H4 (cell line): ENCODE data around the gene EIF2S1. TPM values are rescaled to one million over a fixed set of nuclear protein-coding genes. Genes with fewer than 3 reads are reported as not detected.
"Not testable (repeated sequence)": the region's sequence is repeated elsewhere in the genome, so short reads cannot be mapped to it uniquely, and the experiment has no call there.

Source experiments
- DNase-seq: peaks from one replicate; pipeline ENCODE4 v3.0.0-alpha.2; 2015; ENCODE audit warnings: low spot score
- total RNA-seq: library from RNA; depleted of rRNA; stranded (reverse); fragments of >200 nt; shearing (Covaris generic); gene quantifications from 2 replicates; pipeline ENCODE4 v1.2.3, GENCODE V29; 2014; rRNA removed

Gene EIF2S1
- total RNA-seq = 241 and 295 TPM in 2 replicates

DNA sequence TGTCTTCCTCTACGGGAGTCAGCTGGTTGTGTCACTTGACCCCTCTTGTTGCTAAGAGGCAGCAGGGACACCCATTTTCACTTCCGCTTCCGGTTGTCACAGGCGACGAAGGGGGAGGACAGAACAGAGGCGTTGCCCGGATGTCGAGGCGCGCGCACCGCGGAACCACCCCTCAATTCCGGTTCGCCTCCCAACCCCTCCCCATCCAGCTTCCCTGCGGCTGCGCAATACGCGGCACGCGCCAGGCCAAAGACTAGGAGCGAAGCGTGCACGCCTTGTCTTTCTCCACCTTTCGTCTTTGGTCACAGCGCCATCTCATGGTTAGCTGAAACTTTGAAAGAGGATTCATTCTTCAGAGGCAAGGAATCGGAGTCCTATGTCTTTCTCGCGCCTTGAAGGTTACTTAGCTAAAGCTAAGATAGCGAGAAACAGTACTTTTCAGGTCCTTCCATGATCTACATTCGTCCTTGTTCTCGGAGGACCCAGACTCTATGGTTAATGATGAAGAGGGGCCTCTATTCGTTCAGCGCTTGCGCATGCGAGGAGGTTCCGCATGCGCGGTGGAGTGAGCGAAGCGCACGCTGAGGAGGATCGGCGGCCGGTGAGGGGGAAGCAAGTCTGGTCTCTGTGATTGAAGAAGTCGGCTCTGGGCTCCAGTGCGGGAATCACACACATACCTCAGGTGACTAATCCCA lies at the start of gene EIF2S1, which contains the start of gene ATP6V1D:
EIF2S1 (plus strand) TSS at position 554 of the 695 bp plus-strand sequence. CDS start 4,440 bp downstream, outside the sequence.
ATP6V1D (minus strand) TSS at position 30 of the 695 bp plus-strand sequence. CDS start 106 bp downstream, outside the sequence.
- DNase-seq = peak; percentile 99

DNA sequence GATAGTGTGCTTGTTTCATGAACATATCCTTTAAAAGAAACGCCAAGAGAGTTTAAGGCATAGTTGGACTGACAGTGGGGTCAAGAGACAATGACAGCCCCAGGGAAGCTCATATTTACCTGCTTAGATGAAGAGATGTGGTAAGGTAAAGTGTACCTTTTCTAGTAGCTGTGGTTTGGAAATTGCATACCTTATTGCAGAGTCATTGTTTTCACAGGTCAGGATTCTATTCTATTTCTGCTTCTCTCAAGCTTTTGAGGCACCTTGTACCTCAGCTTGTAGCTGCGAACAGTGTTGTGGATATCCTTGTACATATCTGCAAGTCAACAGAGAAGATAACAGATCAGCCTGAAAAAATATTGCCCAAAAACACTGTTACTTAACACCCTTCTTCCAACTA lies 48.3 kb upstream of the EIF2S1 start:
- DNase-seq = no peak

- DNase-seq = no peak
Measured at GRCh38 chr14:67313153-67313552, 47.0 kb upstream of the EIF2S1 start.

GRCh38 chr14:67317822-67318221 lies 42.3 kb upstream of the EIF2S1 start:
- no peak for DNase-seq

DNA sequence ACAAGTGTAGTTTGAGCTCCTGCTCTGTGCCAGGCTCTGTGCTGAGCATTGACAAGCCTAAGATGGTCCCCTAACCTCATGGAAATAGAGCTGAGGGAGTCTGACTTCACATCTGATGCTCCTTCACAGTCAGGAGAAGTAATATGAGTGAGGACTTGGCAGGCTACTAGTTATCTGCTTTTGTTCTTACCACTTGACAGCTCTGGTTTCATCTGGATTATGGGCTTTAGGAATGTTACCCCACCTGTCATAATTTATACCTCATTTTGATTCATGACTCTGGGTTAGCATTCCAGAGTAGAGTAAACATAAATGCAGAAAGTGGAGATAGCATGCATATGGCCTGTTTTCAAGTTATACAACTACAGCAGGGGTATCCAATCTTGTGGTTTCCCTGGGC lies 41.0 kb upstream of the EIF2S1 start:
- DNase-seq = no peak

- not testable (repeated sequence) for DNase-seq
Measured at GRCh38 chr14:67329666-67330065, 30.5 kb upstream of the EIF2S1 start.

- DNase-seq = no peak
Measured at GRCh38 chr14:67331368-67332125, 28.6 kb upstream of the EIF2S1 start.

- DNase-seq = no peak
Measured at GRCh38 chr14:67332468-67332867, 27.7 kb upstream of the EIF2S1 start.

DNA sequence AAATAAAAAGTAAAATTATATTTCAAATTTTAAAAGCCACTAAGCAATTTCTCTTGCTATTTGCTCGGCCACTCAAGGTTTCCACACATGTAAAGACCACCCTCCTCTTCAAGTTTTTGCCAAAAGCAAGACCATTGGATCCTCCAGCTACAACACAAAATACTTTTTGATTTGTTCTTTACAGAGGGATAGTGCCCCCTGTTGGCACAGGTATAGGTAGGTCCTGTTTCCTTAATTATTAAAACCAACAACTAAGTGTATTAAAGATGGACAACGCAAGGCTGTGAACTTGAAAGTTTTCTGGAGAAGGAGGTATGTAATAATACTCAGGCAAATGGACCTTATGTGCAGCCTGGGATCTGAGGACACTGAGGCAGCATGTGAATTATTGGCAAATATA lies 24.3 kb upstream of the EIF2S1 start:
- peak; percentile 37 for DNase-seq

DNA sequence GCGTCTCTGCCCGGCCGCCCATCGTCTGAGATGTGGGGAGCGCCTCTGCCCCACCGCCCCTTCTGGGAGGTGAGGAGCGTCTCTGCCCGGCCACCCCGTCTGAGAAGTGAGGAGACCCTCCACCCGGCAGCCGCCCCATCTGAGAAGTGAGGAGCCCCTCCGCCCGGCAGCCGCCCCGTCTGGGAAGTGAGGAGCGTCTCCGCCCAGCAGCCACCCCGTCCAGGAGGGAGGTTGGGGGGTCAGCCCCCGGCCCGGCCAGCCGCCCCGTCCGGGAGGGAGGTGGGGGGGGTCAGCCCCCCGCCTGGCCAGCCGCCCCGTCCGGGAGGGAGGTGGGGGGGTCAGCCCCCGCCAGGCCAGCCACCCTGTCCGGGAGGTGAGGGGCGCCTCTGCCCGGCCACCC lies 18.9 kb upstream of the EIF2S1 start:
- not testable (repeated sequence) for DNase-seq

DNA sequence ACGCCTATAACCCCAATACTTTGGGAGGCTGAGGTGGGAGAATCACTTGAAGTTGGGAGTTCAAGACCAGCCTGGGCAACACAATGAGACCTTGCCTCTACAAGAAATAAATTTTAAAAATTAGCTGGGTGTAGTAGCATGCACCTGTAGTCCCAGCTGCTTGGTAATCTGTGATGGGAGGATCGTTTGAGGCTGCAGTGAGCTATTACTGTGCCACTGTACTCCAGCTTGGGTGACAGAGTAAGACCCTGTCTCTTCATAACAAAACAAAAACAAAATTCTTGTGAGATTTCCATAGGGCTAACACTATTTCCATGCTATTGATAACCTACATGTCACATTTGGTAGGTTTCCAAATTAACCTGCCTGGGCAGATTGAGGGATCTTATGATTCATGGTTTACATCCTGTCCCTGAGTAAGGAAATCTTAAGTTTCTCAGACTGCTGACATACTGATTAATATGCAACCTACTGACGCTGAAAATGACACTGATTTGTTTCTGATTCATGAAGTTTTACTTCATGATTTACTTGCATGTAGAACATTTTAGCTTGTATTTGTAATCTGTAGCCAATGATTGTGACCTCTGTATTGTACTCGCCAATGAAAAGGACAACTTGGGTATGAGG lies 16.4 kb upstream of the EIF2S1 start:
- no peak for DNase-seq

DNA sequence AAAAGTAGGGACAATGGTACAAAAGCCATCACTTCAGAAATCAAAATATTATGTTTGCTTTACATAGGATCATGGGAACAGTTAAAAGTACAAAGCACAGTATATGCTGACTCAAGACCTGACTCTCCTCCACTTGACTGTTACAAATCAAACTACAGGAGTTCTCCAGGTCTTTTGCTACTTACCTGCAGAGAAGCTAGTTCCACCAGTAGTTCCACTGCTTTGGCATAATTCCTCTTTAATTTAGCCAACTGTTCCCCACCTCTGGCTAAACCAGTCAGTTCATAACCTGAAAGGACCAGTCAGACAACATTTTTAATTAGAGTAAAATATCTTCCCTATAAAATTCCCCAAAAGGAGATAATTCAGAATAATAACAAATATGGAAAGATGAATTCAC lies 14.5 kb upstream of the EIF2S1 start:
- no peak for DNase-seq

DNA sequence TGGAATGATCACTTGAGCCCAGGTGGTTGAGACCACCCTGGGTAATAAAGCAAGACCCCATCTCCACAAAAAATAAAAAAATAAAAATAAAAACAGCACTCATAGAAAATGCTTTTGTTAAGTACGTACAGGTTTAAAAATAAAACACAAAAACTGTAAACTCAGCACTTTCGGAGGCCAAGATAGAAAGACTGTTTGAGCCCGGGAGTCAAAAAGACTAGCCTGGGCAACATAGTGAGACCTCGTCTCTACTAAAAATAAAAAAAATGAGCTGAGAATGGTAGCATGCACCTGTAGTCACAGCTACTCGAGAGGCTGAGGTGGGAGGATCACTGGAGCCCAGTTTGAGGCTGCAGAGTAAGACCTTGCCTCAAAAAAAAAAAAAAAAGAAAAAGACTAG lies 8.1 kb upstream of the EIF2S1 start:
- no peak for DNase-seq

DNA sequence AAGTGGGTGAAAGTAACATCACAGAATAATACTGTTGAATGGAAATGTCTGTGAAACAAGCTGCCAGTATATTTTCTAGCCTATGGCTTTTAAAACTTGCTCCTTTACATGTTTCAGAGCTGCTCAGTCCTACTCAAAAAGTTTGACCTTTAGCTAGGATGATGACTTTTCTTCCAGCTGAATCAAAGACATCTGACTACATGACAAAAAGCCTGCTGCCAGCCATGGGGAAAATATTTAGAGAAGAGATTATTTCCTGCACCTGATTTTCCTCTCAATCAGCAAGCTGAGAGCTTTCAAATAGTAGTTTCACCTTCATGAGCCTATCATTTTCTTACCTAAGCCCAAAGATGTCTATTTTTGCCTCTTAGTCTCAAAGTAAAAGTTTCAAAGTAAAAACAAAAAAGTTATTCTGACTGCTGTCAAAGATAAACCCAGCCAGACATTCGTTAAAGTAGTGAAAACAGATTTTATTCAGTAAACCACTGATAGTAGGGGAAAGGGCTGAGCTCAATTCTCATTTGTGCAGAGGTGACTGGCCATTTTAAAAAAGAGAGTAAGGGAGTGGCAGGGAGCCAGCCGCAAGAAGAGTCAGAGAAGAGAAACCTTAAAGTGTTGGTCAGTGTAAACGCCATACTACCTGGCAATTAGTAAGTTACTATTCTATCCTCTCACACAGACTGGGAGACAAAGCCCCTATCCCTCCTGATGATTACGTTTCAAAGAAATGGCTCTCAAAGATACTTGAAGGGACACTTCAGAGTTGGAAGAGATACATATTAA lies 2.8 kb upstream of the EIF2S1 start:
- DNase-seq = no peak

- no peak for DNase-seq
Measured at GRCh38 chr14:67357969-67358354, 2.2 kb upstream of the EIF2S1 start.

- DNase-seq = no peak
Measured at GRCh38 chr14:67358924-67359774, 979 bp upstream of the EIF2S1 start.

DNA sequence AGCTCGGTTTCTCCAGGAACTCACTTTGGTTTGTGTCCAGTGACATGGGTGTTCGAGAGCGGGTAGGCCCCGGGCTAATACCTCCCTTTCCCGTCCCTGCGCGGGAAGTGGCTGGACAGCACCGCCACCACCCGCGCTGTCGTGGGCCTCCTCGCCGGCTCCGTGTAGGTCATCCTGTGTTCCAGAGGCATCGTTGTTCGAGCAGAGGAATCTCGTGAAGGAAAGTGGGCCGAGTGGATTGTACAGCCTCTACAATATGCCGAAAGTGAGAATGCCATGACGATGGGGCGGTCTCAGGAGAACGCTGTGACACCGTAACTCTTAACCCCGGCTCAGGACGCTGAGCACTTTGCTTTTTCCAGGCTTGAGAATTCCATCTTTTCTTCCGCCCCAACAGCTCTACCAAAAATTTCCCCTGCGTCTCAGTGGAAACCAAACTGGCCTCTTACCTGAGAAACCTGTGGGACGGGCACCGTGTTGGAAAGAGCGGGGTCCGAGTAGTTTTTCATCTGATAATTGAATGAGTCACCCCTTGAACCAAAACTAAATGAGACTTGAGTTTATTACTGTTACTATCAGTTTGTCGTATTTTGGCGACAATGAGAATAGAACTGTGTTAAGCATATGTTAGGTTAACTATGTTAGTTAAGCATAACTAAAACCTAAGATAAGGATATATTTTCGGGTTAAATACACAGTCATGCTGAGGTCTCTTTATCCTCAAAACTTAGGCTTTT lies 510 bp downstream of the EIF2S1 start:
- DNase-seq = no peak

GRCh38 chr14:67365476-67365875 lies 5.3 kb downstream of the EIF2S1 start:
- no peak for DNase-seq

- no peak for DNase-seq
Measured at GRCh38 chr14:67370830-67371229, 10.7 kb downstream of the EIF2S1 start.
